AG04450 (cell line): ENCODE data around the gene KBTBD13. TPM values are rescaled to one million over a fixed set of nuclear protein-coding genes. Genes with fewer than 3 reads are reported as not detected.

Experiments used
- CTCF ChIA-PET: fragments of 300-600, 350-600 bp; formaldehyde crosslinking; extraction: SDS; loops from one replicate; lab custom pipeline; 2022; ENCODE audit warnings: antibody characterized with exemption, inconsistent platforms; lab: Charles Lee
- POLR2A ChIA-PET: fragments of 350-600 bp; formaldehyde crosslinking; extraction: SDS; loops from one replicate; lab custom pipeline; 2021; ENCODE audit warnings: antibody characterized with exemption, inconsistent platforms; lab: Yijun Ruan, JAX
- DNase-seq: peaks from one replicate; pipeline ENCODE4 v3.0.0-alpha.2; 2011; ENCODE audit warnings: low read depth, low spot score
- H3K27ac ChIP-seq: one replicate; pipeline ENCODE4 v1.5.1; 2012; ENCODE audit warnings: low read depth, low read length, control low read depth
- H3K27me3 ChIP-seq: one replicate; pipeline ENCODE4 v1.6.0; 2012; ENCODE audit warnings: low read length; ENCODE audit not compliant: control insufficient read depth, insufficient read depth
- H3K4me3 ChIP-seq: 2 replicates; pipeline ENCODE4 v1.5.1; 2011; ENCODE audit warnings: mild to moderate bottlenecking, low read depth, low read length, control low read depth
- H3K9me3 ChIP-seq: 2 replicates; pipeline ENCODE4 v1.5.1; 2012; ENCODE audit warnings: low read length; ENCODE audit not compliant: control insufficient read depth, insufficient read depth
- polyA plus RNA-seq: library from polyadenylated mRNA; depleted of rRNA; stranded (reverse); fragments of >200 nt; gene quantifications from 2 replicates; pipeline ENCODE4 v1.2.3, GENCODE V29; 2011
- TF ChIP-seq, protein P1 (sequence below): IDR thresholded peaks from 2 replicates; pipeline ENCODE4 v1.5.1; 2011; ENCODE audit warnings: low read depth, low read length, control low read depth, inconsistent platforms

The KBTBD13 gene
- polyA plus RNA-seq, 1 experiment: not detected

GRCh38 chr15:65085207-65085753 lies 8.7 kb downstream of the KBTBD13 start:
- no peak for DNase-seq
- Histone ChIP-seq H3K4me3 (no peak overlapping the region), H3K27ac (no peak overlapping the region), H3K9me3 (no peaks in the 10 kb centered on the region), H3K27me3 (peaks cover 18% of the 10 kb centered on the region)
- ChIA-PET CTCF (interaction anchor here (2.7 to 6.6 kb wide), 4 partner anchors 17 to 51 kb away, joined by 11 to 83 read pairs (median 42); no protein-coding TSS in a partner anchor), POLR2A (interaction anchor here (2.9 kb wide), 1 partner anchor 16 kb away, joined by 32 read pairs; no protein-coding TSS in a partner anchor)
- TF ChIP-seq, protein P1, sequence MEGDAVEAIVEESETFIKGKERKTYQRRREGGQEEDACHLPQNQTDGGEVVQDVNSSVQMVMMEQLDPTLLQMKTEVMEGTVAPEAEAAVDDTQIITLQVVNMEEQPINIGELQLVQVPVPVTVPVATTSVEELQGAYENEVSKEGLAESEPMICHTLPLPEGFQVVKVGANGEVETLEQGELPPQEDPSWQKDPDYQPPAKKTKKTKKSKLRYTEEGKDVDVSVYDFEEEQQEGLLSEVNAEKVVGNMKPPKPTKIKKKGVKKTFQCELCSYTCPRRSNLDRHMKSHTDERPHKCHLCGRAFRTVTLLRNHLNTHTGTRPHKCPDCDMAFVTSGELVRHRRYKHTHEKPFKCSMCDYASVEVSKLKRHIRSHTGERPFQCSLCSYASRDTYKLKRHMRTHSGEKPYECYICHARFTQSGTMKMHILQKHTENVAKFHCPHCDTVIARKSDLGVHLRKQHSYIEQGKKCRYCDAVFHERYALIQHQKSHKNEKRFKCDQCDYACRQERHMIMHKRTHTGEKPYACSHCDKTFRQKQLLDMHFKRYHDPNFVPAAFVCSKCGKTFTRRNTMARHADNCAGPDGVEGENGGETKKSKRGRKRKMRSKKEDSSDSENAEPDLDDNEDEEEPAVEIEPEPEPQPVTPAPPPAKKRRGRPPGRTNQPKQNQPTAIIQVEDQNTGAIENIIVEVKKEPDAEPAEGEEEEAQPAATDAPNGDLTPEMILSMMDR: no peak

DNA sequence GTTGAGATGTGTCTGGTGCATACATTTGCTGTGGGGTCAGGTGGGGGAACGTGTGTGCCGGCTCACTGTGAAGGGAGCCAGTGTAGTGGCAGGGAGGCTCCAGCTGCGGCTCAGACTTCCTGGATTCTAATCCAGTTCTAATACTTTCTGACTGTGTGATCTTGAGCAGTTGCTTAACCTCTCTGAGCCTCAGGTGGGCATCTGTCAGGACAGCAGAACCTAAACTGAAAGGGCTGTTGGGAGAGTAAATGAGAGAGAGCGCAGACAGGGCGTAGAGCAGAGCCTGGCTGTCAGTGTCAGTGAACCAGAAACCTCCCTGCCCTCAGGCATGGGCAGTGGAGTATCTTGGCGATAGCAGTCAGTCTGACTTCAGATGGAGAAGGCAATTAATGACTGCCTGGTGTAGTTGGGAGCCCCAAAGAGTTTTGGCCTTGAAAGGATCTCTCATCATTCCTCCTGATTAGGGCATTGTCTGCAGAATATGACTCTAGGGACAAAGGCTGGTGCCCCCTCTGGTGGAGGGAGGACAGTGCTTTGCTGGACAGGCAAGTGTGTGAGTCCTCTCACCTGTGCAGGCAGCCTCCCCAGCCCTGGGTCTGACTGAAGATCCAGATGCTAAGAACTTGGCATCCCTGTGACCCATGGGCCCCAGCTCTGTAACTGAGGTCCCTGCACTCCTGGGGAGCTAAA lies 9.6 kb downstream of the KBTBD13 start:
- Histone ChIP-seq H3K4me3 (no peak overlapping the region), H3K9me3 (no peaks in the 10 kb centered on the region), H3K27me3 (peaks cover 18% of the 10 kb centered on the region), H3K27ac (no peak overlapping the region)
- TF ChIP-seq, protein P1: peak; percentile 55
- POLR2A ChIA-PET: no interaction called here
- CTCF ChIA-PET: interaction anchor here (0.9 to 6.6 kb wide), 6 partner anchors 9 to 53 kb away, joined by 3 to 45 read pairs (median 9); no protein-coding TSS in a partner anchor
- DNase-seq: no peak

- TF ChIP-seq, protein P1: peak; percentile 32; the same call in 1 of the 2 replicates
- Histone ChIP-seq H3K27ac (no peak overlapping the region), H3K4me3 (no peak overlapping the region), H3K9me3 (no peaks in the 10 kb centered on the region), H3K27me3 (peaks cover 18% of the 10 kb centered on the region)
- DNase-seq: no peak
- ChIA-PET CTCF (interaction anchor here (0.9 to 6.6 kb wide), 6 partner anchors 9 to 53 kb away, joined by 3 to 39 read pairs (median 6); no protein-coding TSS in a partner anchor), POLR2A (interaction anchor here (3.3 kb wide), 1 partner anchor 18 kb away, joined by 23 read pairs; the partner anchor contains the start of gene RASL12)
Measured at GRCh38 chr15:65086680-65087111, 10.2 kb downstream of the KBTBD13 start.

DNA sequence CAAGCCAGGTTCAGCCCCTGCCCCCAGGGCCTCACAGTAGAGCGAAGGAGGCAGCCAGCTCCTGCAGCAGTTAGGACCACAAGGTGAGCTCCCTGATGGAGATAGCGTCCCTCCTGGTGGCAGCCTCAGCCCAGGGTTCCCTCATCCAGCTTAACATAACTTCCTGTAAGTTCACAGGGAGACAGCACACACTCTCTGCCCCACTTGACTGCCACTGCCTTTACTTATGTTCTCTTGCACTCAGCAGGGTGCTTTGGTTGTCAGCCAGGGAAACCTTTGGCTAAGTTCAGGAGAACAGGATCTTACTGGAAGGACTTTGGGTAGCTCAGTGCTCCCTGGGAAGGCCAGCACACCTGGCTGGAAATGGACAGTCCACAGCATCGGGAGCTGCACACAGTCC lies 10.9 kb downstream of the KBTBD13 start:
- Histone ChIP-seq H3K9me3 (no peaks in the 10 kb centered on the region), H3K4me3 (no peak overlapping the region), H3K27me3 (peaks cover 11% of the 10 kb centered on the region), H3K27ac (no peak overlapping the region)
- TF ChIP-seq, protein P1: no peak
- CTCF ChIA-PET: interaction anchor here (1.0 to 6.6 kb wide), 5 partner anchors 15 to 54 kb away, joined by 3 to 39 read pairs (median 7); no protein-coding TSS in a partner anchor
- POLR2A ChIA-PET: interaction anchor here (3.3 kb wide), 1 partner anchor 18 kb away, joined by 23 read pairs; the partner anchor contains the start of gene RASL12
- DNase-seq: no peak
